Thoracic aorta (tissue), 2 donors: Measurements from ENCODE around the gene FAM47E. TPM values are rescaled to one million over a fixed set of nuclear protein-coding genes. Genes with fewer than 3 reads are reported as not detected.
A peak's percentile ranks its signal among the peaks of the same experiment; 100 is the strongest.

Experiments used
- ATAC-seq: fragments of 150-250 bp; one replicate; pipeline ENCODE4 v1.8.0; 2017; ENCODE audit warnings: low read depth; ENCODE audit not compliant: insufficient number of reproducible peaks, low FRiP score
- DNase-seq: peaks from one replicate; pipeline ENCODE4 v3.0.0-alpha.2; 2020; ENCODE audit warnings: low spot score
- H3K27ac ChIP-seq, 2 donors: fragments of 200-600 bp; sonication (generic); 1 replicate in 1 of 2; 2 replicates in 1 of 2; pipeline ENCODE4 v1.5.1; 2016; ENCODE audit warnings: mild to moderate bottlenecking in 2 of 2, moderate library complexity in 2 of 2
- H3K27me3 ChIP-seq: fragments of 200-600 bp; sonication (generic); replicated peaks from 2 replicates; pipeline ENCODE4 v1.6.0; 2016; ENCODE audit warnings: mild to moderate bottlenecking; ENCODE audit not compliant: insufficient read depth
- H3K36me3 ChIP-seq: fragments of 200-600 bp; sonication (generic); one replicate; pipeline ENCODE4 v1.5.1; 2016
- H3K4me1 ChIP-seq, 2 donors: fragments of 200-600 bp; sonication (generic); 1 replicate in 1 of 2; 2 replicates in 1 of 2; pipeline versions ENCODE4 v1.5.1 to v1.6.0; 2016; ENCODE audit warnings: low read depth in 2 of 2, mild to moderate bottlenecking in 1 of 2; ENCODE audit not compliant: control insufficient read depth in 1 of 2
- H3K4me3 ChIP-seq: fragments of 200-600 bp; sonication (generic); 2 replicates; pipeline ENCODE4 v1.5.1; 2016; ENCODE audit warnings: mild to moderate bottlenecking
- H3K9me3 ChIP-seq: fragments of 200-600 bp; sonication (generic); 2 replicates; pipeline ENCODE4 v1.5.1; 2016
- total RNA-seq, 2 donors: library from RNA; depleted of rRNA; stranded (reverse); fragments of >200 nt; gene quantifications; one replicate each; pipeline versions ENCODE4 v1.1.0 to v1.2.3, GENCODE V29; 2016
- TF ChIP-seq, protein P1 (sequence below): fragments of 200-600 bp; sonication (generic); IDR thresholded peaks from one replicate; pipeline ENCODE4 v1.5.1; 2019; ENCODE audit warnings: antibody characterized with exemption

Gene FAM47E, protein sequence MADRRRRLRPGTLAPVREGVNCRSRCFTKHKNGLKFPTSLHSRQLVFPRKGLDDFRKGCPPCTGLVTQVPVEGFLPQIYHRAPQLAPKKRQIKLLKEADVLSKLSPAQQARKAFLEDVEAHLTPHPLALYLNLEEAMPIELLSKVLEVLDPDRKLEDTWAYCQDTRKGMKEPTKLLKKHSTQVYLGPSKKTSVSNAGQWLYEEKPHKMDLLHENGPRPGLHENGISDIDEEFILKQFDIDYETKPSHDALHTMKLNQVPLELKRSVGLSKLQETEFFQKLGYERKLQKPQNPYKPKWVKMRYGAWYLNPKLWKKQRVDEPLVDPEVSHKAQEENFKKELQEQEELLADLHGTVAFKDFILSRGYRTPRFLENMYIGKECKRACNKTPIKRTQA
- under 1 TPM; 0.42 to 0.54 TPM for total RNA-seq

DNA sequence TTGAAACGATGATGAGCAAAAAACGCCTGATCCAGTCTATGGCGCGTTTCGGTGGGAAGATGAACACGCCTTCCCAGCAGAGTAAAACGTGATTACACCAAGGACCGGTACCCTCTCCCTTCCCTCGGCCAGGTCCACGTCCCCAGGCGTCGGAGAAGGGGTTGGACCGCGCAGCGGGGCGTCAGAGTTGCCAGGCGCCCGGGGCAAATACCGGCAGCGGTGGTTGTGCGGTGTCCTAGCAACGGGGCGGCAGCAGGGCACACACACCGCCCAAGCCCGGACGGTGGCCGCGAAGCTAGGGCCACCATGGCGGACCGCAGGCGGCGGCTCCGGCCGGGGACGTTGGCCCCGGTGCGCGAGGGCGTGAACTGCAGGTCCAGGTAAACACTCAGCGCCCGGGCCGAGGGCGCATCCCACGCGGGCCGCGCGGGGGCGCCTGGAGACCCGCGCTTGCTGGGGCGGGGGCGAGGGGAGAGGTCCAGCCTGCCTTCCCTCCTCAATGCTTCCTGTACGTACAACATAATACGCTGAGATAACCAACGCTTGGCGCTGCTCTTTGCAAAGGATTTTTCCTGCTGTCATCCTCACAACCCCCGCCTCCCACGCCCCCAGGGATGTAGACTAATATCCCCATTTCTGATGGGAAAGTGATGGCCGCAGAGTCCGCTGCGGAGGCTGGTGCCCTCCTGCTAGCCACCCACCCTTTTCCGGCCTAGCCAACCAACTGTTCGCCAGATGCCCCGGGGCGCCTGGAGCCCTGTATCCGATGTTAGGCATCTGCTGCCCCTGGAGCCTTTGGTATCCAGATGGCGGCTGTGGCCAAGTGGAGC is at the start of gene FAM47E:
TSS of gene FAM47E (plus strand) at position 281 of the 830 bp plus-strand sequence. CDS start at position 307, 26 bp downstream.
- TF ChIP-seq, protein P1, sequence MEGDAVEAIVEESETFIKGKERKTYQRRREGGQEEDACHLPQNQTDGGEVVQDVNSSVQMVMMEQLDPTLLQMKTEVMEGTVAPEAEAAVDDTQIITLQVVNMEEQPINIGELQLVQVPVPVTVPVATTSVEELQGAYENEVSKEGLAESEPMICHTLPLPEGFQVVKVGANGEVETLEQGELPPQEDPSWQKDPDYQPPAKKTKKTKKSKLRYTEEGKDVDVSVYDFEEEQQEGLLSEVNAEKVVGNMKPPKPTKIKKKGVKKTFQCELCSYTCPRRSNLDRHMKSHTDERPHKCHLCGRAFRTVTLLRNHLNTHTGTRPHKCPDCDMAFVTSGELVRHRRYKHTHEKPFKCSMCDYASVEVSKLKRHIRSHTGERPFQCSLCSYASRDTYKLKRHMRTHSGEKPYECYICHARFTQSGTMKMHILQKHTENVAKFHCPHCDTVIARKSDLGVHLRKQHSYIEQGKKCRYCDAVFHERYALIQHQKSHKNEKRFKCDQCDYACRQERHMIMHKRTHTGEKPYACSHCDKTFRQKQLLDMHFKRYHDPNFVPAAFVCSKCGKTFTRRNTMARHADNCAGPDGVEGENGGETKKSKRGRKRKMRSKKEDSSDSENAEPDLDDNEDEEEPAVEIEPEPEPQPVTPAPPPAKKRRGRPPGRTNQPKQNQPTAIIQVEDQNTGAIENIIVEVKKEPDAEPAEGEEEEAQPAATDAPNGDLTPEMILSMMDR, result peak; percentile 36
- Histone ChIP-seq H3K4me3 (peak within 1 kb of the TSS; percentile 80), H3K9me3 (no peaks in the 10 kb centered on the region), H3K36me3 (no peaks in the 10 kb centered on the region), H3K27me3 (no peaks in the 10 kb centered on the region), H3K4me1 (peaks cover 6 to 12% of the 10 kb centered on the region in 2 donors), H3K27ac (no peak within 1 kb of the TSS)
- ATAC-seq (peak; percentile 85), DNase-seq (peak; percentile 34)

DNA sequence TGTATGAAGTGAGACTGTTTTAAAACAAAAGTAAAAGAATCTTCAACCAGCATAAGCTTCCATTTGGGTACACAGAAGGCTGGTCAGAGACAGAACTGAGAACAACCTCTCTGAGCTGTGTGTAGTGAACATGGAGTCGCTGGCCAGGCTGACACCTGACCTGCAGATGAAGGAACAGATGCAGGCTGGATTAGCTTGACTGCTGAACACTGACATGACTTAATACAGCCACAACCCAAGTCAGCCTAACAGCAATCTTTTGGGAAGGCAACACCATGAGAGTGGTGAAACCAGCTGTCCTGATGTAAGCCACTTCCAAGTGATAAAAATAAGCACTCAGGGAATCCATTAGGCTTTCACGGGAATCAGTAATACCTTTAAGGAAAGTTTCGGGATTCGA is 48.0 kb upstream of the FAM47E start:
- peaks cover 45 to 69% of the 10 kb centered on the region in 2 donors for H3K4me1 ChIP-seq
- TF ChIP-seq, protein P1, result no peak
- no peak for DNase-seq
- H3K4me3 ChIP-seq, result no peak overlapping the region
- ATAC-seq, result no peak
- H3K27ac ChIP-seq, result no peak overlapping the region
- no peaks in the 10 kb centered on the region for H3K27me3 ChIP-seq
- H3K36me3 ChIP-seq, result no peaks in the 10 kb centered on the region
- H3K9me3 ChIP-seq, result no peaks in the 10 kb centered on the region

DNA sequence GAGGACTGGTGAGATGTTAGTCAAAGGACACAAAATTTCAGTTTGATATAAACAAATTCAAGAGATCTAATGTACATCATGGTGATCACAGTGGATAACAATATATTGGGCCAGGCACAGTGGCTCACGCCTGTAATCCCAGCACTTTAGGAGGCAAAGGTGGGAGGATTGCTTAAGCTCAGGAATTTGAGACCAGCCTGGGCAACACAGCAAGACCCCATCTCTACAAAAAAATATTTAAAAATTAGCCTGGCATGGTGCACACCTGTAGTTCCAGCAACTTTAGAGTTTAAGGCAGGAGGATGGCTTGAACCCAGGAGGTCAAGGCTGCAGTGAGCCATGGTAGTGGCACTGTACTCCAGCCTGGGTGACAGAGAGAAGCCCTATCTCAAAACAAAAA is 46.6 kb upstream of the FAM47E start:
- Histone ChIP-seq H3K4me3 (no peak overlapping the region), H3K27me3 (no peaks in the 10 kb centered on the region), H3K36me3 (no peaks in the 10 kb centered on the region), H3K4me1 (peaks cover 50 to 69% of the 10 kb centered on the region in 2 donors), H3K9me3 (no peaks in the 10 kb centered on the region), H3K27ac (no peak overlapping the region)
- TF ChIP-seq, protein P1, result no peak
- no peak for DNase-seq
- no peak for ATAC-seq

DNA sequence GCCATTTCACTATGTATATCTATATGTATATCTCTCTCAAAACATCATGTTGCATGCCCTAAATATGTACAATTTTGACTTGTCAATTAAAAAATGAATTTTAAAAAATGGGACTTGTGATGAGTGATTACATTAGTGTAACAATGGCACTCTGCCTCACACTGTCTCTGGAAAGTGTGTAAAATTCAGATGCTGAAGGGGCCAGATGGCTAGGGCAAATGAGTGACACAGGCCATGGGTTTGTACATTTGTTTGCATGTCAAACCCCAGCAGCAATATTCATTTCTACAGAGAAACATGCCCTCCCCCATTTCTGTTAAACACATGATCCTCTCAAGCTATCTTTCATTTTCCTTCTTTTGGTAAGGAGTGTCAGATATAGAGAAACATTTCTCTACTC is 46.0 kb upstream of the FAM47E start:
- H3K27ac ChIP-seq, result peak overlapping the region; percentile 15 to 65
- no peak overlapping the region for H3K4me3 ChIP-seq
- H3K9me3 ChIP-seq, result no peaks in the 10 kb centered on the region
- H3K36me3 ChIP-seq, result no peaks in the 10 kb centered on the region
- H3K27me3 ChIP-seq, result no peaks in the 10 kb centered on the region
- ATAC-seq (no peak), DNase-seq (no peak)
- TF ChIP-seq, protein P1, result no peak
- peaks cover 47 to 69% of the 10 kb centered on the region in 2 donors for H3K4me1 ChIP-seq
